Stimulated activated CD4-positive, alpha-beta T cell treated with anti-CD3 and anti-CD28 coated beads, Interleukin-12 subunit alpha, Interleukin-12 subunit beta, amount 100 ng/mL, for 24 hours (primary cell): Measurements from ENCODE around the gene PARVA.
A peak's percentile ranks its signal among the peaks of the same experiment; 100 is the strongest.

Source experiments
- DNase-seq, 2 experiments: peaks; one replicate each; pipeline ENCODE4 v3.0.0-alpha.2; 2020; ENCODE audit warnings: low read depth in 2 of 2

The PARVA gene

GRCh38 chr11:12403122-12403996 lies 26.0 kb downstream of the PARVA start:
- no peak for DNase-seq

- no peak for DNase-seq
Observed at GRCh38 chr11:12403997-12404350, 26.6 kb downstream of the PARVA start.

GRCh38 chr11:12404436-12404835 lies 27.1 kb downstream of the PARVA start:
- DNase-seq = no peak

- DNase-seq = no peak
Observed at GRCh38 chr11:12408156-12408770, 30.9 kb downstream of the PARVA start.

DNA sequence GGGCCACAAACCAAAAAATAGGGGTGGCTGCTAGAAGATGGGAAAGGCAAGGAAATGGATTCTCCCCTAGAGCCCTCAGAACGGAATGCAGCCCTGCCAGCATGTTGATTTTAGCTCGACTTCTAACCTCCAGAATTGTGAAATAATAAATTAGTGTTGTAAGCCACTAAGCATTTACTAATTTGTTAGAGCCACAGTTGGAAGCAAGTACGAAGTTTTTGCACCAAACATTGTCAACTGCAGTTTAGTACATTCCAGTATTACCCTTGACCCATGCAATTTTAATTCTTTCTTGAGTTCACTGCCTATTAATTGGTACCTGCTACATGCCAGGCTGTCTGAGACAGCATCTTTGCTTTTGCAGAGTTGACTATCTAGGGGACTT lies 32.2 kb downstream of the PARVA start:
- DNase-seq = no peak

DNA sequence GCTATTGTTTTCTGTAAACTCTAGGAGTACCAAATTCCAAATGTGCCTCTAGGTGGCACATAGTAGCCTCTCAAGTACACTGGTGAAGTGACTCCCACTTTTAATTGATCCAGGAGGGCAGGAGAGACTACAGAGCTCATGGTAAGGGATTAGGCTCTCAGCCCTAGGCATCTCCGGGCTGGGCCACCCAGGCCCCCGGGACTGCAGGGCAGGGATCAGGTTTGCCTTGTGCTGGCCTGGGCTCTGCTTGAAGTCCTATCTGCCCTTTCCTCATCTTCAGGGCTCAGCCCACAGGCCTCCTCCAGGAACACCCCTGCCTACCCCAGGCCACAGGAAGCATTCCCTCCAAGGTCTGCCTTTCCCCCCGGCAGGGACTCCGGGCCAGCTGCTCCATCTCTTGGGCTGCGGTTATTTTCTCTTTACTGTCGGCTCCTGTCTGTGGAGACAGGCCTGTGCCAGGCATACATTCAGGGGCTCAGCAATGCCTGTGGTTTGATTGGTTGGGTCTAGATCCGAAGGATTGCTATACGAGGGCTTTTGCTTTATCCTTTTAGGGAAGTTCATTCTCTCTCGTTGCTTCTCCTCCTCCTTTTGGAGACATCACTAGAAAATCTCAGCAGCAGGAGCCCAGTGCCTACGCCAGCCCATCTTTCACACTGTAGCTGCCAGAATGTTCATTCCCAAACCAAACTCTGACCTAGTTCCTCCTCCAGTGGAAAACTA lies 32.8 kb downstream of the PARVA start:
- no peak for DNase-seq

GRCh38 chr11:12411393-12411792 lies 34.0 kb downstream of the PARVA start:
- no peak for DNase-seq

- DNase-seq = peak in 1 of 2 experiments; percentile 22
Observed at GRCh38 chr11:12411806-12412727, 34.7 kb downstream of the PARVA start.

GRCh38 chr11:12413141-12414052 lies 36.0 kb downstream of the PARVA start:
- no peak for DNase-seq

DNA sequence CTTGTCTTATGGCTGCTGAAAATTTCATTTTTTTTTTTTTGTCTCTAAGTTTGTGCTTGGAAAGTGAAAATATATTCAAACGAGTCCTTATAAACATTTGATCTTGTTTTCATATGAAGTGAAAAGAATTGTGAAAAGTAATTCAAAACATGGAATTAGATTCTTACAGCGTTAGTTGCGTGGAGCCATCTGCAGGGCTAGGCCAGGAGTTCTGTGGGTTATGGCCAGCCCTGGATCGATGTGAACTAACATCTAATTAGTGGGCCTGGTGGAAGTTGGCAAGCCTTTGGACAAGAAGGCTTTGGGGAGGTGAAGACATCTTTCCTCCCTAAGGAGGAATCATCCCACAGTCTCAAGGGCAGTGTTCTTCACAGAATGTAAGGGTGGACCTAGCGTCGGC lies 37.2 kb downstream of the PARVA start:
- DNase-seq = no peak

GRCh38 chr11:12415342-12415966 lies 38.1 kb downstream of the PARVA start:
- no peak for DNase-seq

GRCh38 chr11:12416552-12416951 lies 39.2 kb downstream of the PARVA start:
- DNase-seq = no peak

GRCh38 chr11:12417691-12418611 lies 40.6 kb downstream of the PARVA start:
- DNase-seq = no peak

DNA sequence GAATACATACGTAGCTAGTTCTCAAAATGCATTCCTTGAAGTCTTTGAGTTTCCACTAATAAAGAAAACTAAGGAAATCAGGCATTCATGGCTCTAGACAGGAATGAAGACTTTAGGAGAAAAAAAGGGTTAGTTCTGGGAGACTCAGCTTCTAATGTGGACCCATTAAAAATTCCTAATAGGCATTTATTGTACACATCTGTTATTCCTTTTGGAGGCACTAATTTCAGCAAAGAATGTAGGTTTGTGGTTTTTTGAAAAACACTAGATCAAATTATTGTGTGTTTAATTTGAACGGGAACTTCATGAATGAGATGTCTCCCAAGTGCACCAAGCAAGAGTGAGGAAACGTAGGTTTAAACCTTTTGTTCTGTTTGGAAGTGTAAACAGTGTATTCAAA lies 42.7 kb downstream of the PARVA start:
- DNase-seq = no peak

- DNase-seq = no peak
Observed at GRCh38 chr11:12420706-12421105, 43.3 kb downstream of the PARVA start.

DNA sequence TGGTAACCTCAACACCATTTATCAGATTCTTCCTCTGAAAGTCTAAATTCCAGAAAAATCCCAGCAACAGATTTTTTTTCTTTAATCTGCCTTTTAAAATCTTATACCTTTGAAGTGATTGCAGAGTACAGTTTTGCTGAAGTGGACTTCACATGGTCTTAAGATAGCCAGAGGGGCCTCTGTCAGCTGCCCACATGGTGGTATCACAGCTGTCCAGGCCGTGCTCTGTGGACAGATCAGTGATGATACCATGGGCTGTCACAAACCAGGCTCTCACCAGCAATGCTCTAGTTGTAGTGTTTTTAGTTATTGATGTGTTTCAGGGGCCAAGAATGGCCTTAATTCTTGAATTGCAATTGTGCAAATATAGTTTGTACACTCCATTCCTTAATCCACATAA lies 44.0 kb downstream of the PARVA start:
- DNase-seq = no peak

DNA sequence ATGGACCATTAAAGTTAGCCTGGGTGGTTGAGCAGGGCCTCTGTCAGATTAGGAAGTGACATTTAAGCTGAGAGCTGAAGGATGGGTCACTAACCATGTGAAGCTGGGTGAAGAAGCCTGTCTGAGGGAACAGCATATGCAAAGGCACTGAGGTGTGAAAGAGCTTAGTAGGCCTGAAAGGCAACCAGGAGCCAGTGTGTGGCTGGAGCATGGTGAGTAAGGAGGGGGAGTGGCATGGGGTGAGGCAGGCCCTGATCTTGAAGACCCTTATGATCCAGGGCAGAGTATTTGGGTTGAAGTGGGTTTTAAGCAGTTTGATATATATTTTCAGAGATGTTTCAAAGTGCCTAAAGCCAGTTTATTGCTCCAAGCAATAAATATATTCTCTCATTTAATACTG lies 48.8 kb downstream of the PARVA start:
- DNase-seq = no peak

GRCh38 chr11:12429155-12429554 lies 51.8 kb downstream of the PARVA start:
- DNase-seq = no peak

GRCh38 chr11:12430351-12430750 lies 53.0 kb downstream of the PARVA start:
- DNase-seq = no peak
